ENCODE measurements around the gene ZNF19. TPM values are rescaled to one million over a fixed set of nuclear protein-coding genes. Genes with fewer than 3 reads are reported as not detected.

The ZNF19 gene
- total RNA-seq, 2 experiments from 2014 or later = 3.7 to 3.9 TPM

DNA sequence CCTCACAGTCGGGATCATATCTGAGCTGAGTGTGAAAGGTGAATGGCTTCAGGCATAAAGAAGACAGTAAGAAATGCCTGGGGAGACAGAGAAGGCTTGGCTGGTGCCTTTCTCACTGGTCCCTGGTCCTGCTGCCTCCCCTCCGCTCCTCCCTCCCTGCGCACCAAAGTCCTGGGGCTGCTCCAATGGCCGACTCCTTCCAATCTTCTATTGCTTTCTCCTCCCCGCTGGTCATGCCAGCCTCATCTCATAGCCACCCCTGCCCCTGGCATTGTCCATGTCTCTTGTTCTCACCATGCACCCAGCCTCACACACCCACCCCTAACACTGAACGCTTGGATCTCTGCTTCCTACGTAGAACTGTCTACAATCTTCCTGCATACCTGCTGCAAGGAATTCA, 65.3 kb downstream of the ZNF19 start:
- Histone ChIP-seq H4K20me1 (ENCODE audit: insufficient read depth, low read length) (no peaks in the 10 kb centered on the region), H3K9me3 (ENCODE audit: low read length) (peaks cover 7% of the 10 kb centered on the region; the same call in 1 of the 2 replicates), H3K27ac (ENCODE audit: low read depth, low read length, poor library complexity, severe bottlenecking) (no peak overlapping the region), H2AFZ (ENCODE audit: low read length) (no peak overlapping the region), H3K36me3 (ENCODE audit: insufficient read depth, low read length) (no peaks in the 10 kb centered on the region), H3K4me3 (ENCODE audit: low read depth, low read length, poor library complexity, severe bottlenecking) (no peak overlapping the region), H3K4me2 (ENCODE audit: low read length) (no peak overlapping the region), H3K79me2 (ENCODE audit: insufficient read depth, low read depth, low read length) (no peaks in the 10 kb centered on the region), H3K9me2 (ENCODE audit: insufficient read depth, low read length) (no peaks in the 10 kb centered on the region), H3K4me1 (ENCODE audit: insufficient read depth, low read length, poor library complexity, severe bottlenecking) (no peaks in the 10 kb centered on the region)
- BruUV-seq (replicated peaks) = no TSS peak
- ChIA-PET POLR2A (no interaction called here), CTCF (ENCODE audit: unreplicated experiment) (no interaction called here)
- TF ChIP-seq CTCF (conservative IDR thresholded peaks at IDR 0.05; ENCODE audit: low read length) (no peak), EZH2phosphoT487 (IDR thresholded peaks at IDR 0.05; ENCODE audit: borderline replicate concordance, low read depth, low read length) (no peak)
- intact Hi-C loops (cut with micrococcal nuclease; ENCODE audit: unreplicated experiment) = no loop called here
- no peak for DNase-seq (ENCODE audit: low spot score)

Other genes with a start within 250 kb of the ZNF19 start
- 10.6 and 10.9 TPM in 2 replicates for gene CMTR2, start 199.9 kb downstream of the ZNF19 start, total RNA-seq (2014; rRNA removed; shearing (Covaris generic))
- 7.9 and 10.4 TPM in 2 replicates for gene CMTR2, start 199.9 kb downstream of the ZNF19 start, total RNA-seq (2022)
- not detected in 2 replicates for gene CALB2, start 130.6 kb downstream of the ZNF19 start, total RNA-seq (2014; rRNA removed; shearing (Covaris generic))
- not detected in 2 replicates for gene CALB2, start 130.6 kb downstream of the ZNF19 start, total RNA-seq (2022)
- not detected in 2 replicates for gene TLE7, start 47.3 kb downstream of the ZNF19 start, total RNA-seq (2014; rRNA removed; shearing (Covaris generic))
- not detected in 2 replicates for gene TLE7, start 47.3 kb downstream of the ZNF19 start, total RNA-seq (2022)
- 6.2 and 7.4 TPM in 2 replicates for gene ZNF23, start 27.1 kb downstream of the ZNF19 start, total RNA-seq (2014; rRNA removed; shearing (Covaris generic))
- 11.3 and 11.8 TPM in 2 replicates for gene ZNF23, start 27.1 kb downstream of the ZNF19 start, total RNA-seq (2022)
- gene CHST4, start 37.1 kb upstream of the ZNF19 start, total RNA-seq (2014; rRNA removed; shearing (Covaris generic)) = 4.5 and 6.6 TPM in 2 replicates
- gene CHST4, start 37.1 kb upstream of the ZNF19 start, total RNA-seq (2022) = 0.28 and 0.29 TPM in 2 replicates
- gene TAT, start 87.8 kb upstream of the ZNF19 start, total RNA-seq (2014; rRNA removed; shearing (Covaris generic)) = not detected in 2 replicates
- gene TAT, start 87.8 kb upstream of the ZNF19 start, total RNA-seq (2022) = not detected in 2 replicates
- gene MARVELD3, start 136.9 kb upstream of the ZNF19 start, total RNA-seq (2014; rRNA removed; shearing (Covaris generic)) = not detected in 2 replicates
- gene MARVELD3, start 136.9 kb upstream of the ZNF19 start, total RNA-seq (2022) = not detected in 2 replicates
- gene PHLPP2, start 235.4 kb upstream of the ZNF19 start, total RNA-seq (2014; rRNA removed; shearing (Covaris generic)) = 5.9 and 6.7 TPM in 2 replicates
- gene PHLPP2, start 235.4 kb upstream of the ZNF19 start, total RNA-seq (2022) = 13.6 and 14.8 TPM in 2 replicates

Data from OCI-LY7 (cell line).